ENCODE results near the gene ZFYVE27. TPM values are rescaled to one million over a fixed set of nuclear protein-coding genes. Genes with fewer than 3 reads are reported as not detected.

The ZFYVE27 gene
- total RNA-seq, 1 donor from 2014 or later, result 26.9 TPM

DNA sequence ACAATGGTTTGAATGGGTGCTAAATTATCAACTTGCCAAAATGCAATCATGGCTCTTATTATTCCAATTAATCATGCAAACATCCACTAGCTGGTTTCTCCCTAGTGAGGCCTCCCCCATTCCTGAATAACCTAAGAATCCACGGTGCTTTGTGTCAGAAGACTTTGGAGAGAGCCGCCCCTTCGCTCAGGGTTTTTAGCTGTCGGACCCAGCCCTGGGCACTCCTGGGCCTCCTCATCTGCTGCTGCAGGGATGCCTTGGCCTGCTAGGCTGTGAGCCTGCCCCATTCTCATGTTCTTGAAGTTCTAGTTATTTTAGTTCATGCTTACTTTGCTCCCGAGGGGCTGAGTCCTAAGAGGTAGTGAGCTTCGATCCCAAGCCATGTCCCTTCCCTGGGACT lies 69.0 kb downstream of the ZFYVE27 start:
- no peak for DNase-seq (ENCODE audit: low read depth, low spot score)
- Mint-ChIP-seq H3K4me1 (peaks cover 9% of the 10 kb centered on the region), H3K9me3 (no peaks in the 10 kb centered on the region), H3K4me3 (no peak overlapping the region), H3K36me3 (ENCODE audit: low read depth) (no peaks in the 10 kb centered on the region), H3K27me3 (ENCODE audit: low read depth) (peaks cover 4% of the 10 kb centered on the region), H3K27ac (ENCODE audit: unreplicated experiment) (no peak overlapping the region)
- TF ChIP-seq, protein P1, sequence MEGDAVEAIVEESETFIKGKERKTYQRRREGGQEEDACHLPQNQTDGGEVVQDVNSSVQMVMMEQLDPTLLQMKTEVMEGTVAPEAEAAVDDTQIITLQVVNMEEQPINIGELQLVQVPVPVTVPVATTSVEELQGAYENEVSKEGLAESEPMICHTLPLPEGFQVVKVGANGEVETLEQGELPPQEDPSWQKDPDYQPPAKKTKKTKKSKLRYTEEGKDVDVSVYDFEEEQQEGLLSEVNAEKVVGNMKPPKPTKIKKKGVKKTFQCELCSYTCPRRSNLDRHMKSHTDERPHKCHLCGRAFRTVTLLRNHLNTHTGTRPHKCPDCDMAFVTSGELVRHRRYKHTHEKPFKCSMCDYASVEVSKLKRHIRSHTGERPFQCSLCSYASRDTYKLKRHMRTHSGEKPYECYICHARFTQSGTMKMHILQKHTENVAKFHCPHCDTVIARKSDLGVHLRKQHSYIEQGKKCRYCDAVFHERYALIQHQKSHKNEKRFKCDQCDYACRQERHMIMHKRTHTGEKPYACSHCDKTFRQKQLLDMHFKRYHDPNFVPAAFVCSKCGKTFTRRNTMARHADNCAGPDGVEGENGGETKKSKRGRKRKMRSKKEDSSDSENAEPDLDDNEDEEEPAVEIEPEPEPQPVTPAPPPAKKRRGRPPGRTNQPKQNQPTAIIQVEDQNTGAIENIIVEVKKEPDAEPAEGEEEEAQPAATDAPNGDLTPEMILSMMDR (conservative IDR thresholded peaks at IDR 0.05), result no peak

DNA sequence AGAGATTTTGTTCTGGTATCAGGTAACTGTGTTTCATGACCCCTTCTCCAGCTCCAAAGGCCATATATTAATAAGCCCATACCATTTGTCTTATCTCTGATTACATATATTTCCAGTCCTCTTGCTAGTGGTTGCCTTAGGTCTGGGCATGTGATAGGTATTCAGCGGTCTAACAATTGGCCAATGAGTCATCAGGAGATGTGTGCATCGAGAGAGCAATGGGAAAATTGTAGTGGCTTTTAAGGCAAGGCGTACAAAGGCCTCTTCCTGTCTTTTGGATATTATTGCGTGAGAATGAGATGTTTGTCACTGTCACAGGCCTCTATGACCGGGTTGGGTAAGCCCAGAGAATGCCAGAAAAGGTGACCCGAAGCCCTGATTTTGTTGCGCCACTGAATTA lies 73.5 kb downstream of the ZFYVE27 start:
- TF ChIP-seq, protein P1 (conservative IDR thresholded peaks at IDR 0.05), result no peak
- Mint-ChIP-seq H3K27ac (ENCODE audit: unreplicated experiment) (no peak overlapping the region), H3K9me3 (no peaks in the 10 kb centered on the region)

More for the DNA sequence above, 73.5 kb downstream of the ZFYVE27 start:
- no peak for DNase-seq (ENCODE audit: low read depth, low spot score)
- Mint-ChIP-seq H3K27me3 (ENCODE audit: low read depth) (peaks cover 4% of the 10 kb centered on the region), H3K36me3 (ENCODE audit: low read depth) (no peaks in the 10 kb centered on the region), H3K4me3 (no peak overlapping the region), H3K4me1 (peaks cover 15% of the 10 kb centered on the region)

Other genes with a start within 250 kb of the ZFYVE27 start
- 86.4 and 88.7 TPM in 2 replicates for gene MMS19, start 238.7 kb upstream of the ZFYVE27 start, total RNA-seq
- 6.5 and 8.7 TPM in 2 replicates for gene UBTD1, start 238.2 kb upstream of the ZFYVE27 start, total RNA-seq
- not detected in 2 replicates for gene ANKRD2, start 164.3 kb upstream of the ZFYVE27 start, total RNA-seq
- gene HOGA1, start 152.7 kb upstream of the ZFYVE27 start, total RNA-seq, result 0.23 and 0.36 TPM in 2 replicates
- not detected in 2 replicates for gene C10orf62, start 147.4 kb upstream of the ZFYVE27 start, total RNA-seq
- gene MORN4, start 103.6 kb upstream of the ZFYVE27 start, total RNA-seq, result 25.9 and 27.2 TPM in 2 replicates
- 19.3 and 19.4 TPM in 2 replicates for gene PI4K2A, start 96.5 kb upstream of the ZFYVE27 start, total RNA-seq
- gene AVPI1, start 49.9 kb upstream of the ZFYVE27 start, total RNA-seq, result 2.4 and 3.3 TPM in 2 replicates
- 52.3 and 52.8 TPM in 2 replicates for gene MARVELD1, start 23.4 kb upstream of the ZFYVE27 start, total RNA-seq
- gene SFRP5, start 34.9 kb downstream of the ZFYVE27 start, total RNA-seq, result not detected in 2 replicates
- 0.30 and 0.36 TPM in 2 replicates for gene GOLGA7B, start 112.7 kb downstream of the ZFYVE27 start, total RNA-seq

Measured in neural crest cell (in vitro differentiated cells).